ENCODE data around the gene SLC1A5. TPM values are rescaled to one million over a fixed set of nuclear protein-coding genes. Genes with fewer than 3 reads are reported as not detected.
"Not testable (repeated sequence)": the region's sequence is repeated elsewhere in the genome, so short reads cannot be mapped to it uniquely, and the experiment has no call there.

The SLC1A5 gene
- total RNA-seq, 4 donors from 2014 or later, result 13.8 to 78.0 (median 32.4) TPM

DNA sequence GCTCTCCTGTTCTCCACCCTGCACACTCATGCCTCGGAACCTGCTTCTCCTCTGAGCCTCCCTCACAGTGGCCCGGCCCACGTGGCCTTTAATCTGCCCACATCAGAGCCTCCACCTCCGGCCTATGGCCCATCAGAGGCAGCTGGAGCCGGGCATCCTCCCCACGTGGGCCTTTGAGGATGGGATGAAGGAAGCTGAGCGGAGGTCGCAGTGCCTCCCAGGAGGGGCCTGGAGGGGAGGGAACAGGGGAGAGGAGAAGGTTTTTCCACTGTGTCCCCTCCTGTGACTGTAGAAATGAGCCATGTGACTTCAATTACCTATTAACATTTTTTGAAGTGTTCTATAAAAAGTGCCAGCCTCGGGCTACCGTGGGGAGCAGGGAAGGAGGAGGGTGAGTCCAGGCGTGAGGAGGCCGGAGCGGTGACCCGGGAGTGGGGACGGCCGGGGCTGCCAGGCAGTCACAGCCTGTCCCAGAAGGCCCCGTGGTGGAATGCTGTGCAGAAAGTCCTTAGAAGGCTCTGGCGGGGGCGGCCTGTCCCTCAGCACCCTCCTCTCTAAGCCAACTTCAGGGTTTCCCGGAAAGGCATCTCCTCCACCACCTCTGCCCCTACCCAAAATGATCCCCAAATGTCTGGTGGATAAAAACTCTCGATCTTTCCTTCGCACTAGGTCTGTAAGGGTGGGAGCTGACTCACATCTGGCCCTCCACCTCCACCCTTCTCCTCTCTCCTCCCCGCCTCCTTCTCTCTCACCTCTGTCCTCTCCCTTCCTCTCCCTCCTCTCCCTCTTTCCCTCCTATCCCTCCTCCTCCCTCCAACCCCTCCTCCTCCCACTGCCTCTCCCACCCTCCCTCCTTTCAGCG is 24.8 kb upstream of the SLC1A5 start:
- intact Hi-C loops (cut with DNase I; ENCODE audit: low total_unique reads), result no loop called here
- DNase-seq, result peak in 1 of 2 donors; percentile 32
- TF ChIP-seq, protein P1, sequence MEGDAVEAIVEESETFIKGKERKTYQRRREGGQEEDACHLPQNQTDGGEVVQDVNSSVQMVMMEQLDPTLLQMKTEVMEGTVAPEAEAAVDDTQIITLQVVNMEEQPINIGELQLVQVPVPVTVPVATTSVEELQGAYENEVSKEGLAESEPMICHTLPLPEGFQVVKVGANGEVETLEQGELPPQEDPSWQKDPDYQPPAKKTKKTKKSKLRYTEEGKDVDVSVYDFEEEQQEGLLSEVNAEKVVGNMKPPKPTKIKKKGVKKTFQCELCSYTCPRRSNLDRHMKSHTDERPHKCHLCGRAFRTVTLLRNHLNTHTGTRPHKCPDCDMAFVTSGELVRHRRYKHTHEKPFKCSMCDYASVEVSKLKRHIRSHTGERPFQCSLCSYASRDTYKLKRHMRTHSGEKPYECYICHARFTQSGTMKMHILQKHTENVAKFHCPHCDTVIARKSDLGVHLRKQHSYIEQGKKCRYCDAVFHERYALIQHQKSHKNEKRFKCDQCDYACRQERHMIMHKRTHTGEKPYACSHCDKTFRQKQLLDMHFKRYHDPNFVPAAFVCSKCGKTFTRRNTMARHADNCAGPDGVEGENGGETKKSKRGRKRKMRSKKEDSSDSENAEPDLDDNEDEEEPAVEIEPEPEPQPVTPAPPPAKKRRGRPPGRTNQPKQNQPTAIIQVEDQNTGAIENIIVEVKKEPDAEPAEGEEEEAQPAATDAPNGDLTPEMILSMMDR (IDR thresholded peaks at IDR 0.05), result no peak
- TF ChIP-seq POLR2A (IDR thresholded peaks at IDR 0.05), result no peak

DNA sequence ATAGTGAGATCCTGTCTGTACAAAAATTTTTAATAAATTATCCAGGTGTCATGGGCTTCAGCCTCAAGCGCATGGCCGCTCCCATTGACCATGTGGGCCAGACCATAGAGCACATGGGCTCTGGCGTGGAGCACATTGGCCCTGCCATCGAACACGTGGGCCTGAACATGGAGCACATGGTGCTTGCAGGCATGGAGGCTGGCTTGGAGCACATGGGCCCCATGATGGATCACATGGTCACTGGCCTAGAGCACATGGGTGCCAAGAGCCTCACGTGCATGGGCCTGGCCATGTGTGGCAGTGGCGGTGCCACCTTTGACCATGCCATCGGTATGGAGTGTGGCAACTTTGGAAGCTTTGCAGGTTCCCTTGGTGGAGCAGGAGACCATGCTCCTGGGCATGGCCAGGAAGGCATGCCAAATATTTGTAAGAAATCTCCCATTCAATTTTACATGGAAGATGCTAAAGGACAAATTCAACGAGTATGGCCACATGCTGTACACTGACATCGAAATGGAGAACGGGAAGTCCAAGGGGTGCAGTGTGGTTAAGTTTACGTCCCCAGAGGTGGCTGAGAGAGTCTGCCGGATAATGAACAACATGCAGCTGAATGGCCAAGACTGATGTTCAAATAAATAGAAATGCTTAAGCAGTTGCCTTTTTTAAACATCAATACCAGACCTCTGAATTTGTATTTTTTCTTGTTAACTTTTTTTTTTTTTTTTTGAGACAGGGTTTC is 21.3 kb upstream of the SLC1A5 start:
- H3K4me1 ChIP-seq, result no peaks in the 10 kb centered on the region
- no peak overlapping the region for H3K27ac ChIP-seq
- intact Hi-C loops (cut with DNase I; ENCODE audit: low total_unique reads), result no loop called here
- no peak for DNase-seq
- no peaks in the 10 kb centered on the region for H3K36me3 ChIP-seq
- no peak overlapping the region for H3K4me3 ChIP-seq
- H3K9me3 ChIP-seq, result no peaks in the 10 kb centered on the region
- TF ChIP-seq POLR2A (IDR thresholded peaks at IDR 0.05), result no peak
- TF ChIP-seq, protein P1 (IDR thresholded peaks at IDR 0.05), result no peak
- H3K27me3 ChIP-seq, result no peaks in the 10 kb centered on the region

More for the DNA sequence above, 24.8 kb upstream of the SLC1A5 start:
- Histone ChIP-seq H3K27me3 (no peaks in the 10 kb centered on the region), H3K4me1 (no peaks in the 10 kb centered on the region), H3K9me3 (no peaks in the 10 kb centered on the region), H3K27ac (peak overlapping the region; percentile 40 to 59), H3K4me3 (no peak overlapping the region), H3K36me3 (no peaks in the 10 kb centered on the region)

DNA sequence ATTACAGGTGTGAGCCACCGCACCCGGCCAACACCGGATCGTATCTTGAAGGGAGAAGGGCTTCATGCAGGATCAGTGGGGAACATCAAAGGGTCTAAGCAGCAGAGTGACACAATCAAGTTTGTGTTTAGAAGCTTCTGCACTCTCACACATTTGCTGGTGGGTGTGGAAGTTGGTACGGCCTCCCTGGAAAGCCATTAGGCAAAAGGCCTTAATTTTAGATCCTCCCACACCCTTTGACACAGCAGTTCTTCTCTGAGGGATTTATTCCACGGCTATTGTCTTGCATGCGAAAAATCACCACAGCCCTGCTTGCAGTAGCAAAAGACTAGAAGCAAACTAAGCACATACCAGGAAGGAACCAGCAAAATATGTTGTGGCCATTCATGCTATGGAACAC is 18.3 kb upstream of the SLC1A5 start:
- no peaks in the 10 kb centered on the region for H3K4me1 ChIP-seq
- H3K36me3 ChIP-seq, result no peaks in the 10 kb centered on the region
- DNase-seq, result no peak
- intact Hi-C loops (cut with DNase I; ENCODE audit: low total_unique reads), result no loop called here
- H3K4me3 ChIP-seq, result no peak overlapping the region
- H3K9me3 ChIP-seq, result no peaks in the 10 kb centered on the region
- H3K27me3 ChIP-seq, result no peaks in the 10 kb centered on the region
- H3K27ac ChIP-seq, result no peak overlapping the region
- TF ChIP-seq, protein P1 (IDR thresholded peaks at IDR 0.05), result no peak
- TF ChIP-seq POLR2A (IDR thresholded peaks at IDR 0.05), result no peak

DNA sequence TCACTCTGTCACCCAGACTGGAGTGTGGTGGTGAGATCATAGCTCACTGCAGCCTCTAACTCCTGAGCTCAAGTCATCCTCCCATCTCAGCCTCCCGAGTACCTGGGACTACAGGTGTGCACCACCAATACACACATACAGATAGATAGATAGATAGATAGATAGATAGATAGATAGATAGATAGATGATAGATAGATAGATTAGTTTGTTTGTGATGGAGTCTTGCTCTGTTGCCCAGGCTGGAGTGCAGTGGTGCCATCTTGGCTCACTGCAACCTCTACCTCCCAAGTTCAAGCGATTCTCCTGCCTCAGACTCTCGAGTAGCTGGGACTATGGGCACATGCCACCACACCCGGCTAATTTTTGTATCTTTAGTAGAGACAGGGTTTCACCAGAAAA is 16.0 kb upstream of the SLC1A5 start:
- H3K27ac ChIP-seq; H3K36me3 ChIP-seq; H3K4me3 ChIP-seq; intact Hi-C loops (cut with DNase I; ENCODE audit: low total_unique reads); H3K27me3 ChIP-seq; H3K9me3 ChIP-seq; DNase-seq; H3K4me1 ChIP-seq: not testable (repeated sequence)

DNA sequence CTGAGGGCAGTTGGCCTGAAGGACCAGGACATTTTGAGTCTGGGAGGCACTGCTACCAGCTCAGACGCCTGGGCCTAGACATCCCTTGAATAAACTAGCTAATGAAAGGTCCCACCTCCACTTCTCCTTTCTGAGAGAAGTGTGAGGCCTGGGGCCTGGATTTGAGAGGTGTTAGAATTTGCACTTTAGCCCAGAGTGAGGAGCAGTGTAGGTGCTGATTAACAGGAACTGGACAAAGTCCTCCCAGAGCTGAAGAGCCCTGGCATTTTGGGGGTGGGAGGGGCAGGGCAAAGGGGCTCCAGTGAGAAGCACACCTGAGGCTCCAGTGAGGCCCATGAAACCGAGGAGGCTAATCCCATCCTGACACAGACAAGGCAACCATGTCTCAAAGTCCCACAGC is 15.2 kb upstream of the SLC1A5 start:
- H3K4me1 ChIP-seq, result no peaks in the 10 kb centered on the region
- no peak overlapping the region for H3K27ac ChIP-seq
- no peaks in the 10 kb centered on the region for H3K9me3 ChIP-seq
- TF ChIP-seq, protein P1 (IDR thresholded peaks at IDR 0.05), result no peak
- TF ChIP-seq POLR2A (IDR thresholded peaks at IDR 0.05), result no peak
- no peaks in the 10 kb centered on the region for H3K27me3 ChIP-seq
- intact Hi-C loops (cut with DNase I; ENCODE audit: low total_unique reads), result no loop called here
- H3K4me3 ChIP-seq, result no peak overlapping the region
- no peak for DNase-seq
- H3K36me3 ChIP-seq, result no peaks in the 10 kb centered on the region

Measured in uterus (tissue), 4 donors.